GM12875 (cell line): ENCODE results near the gene TAF1B.

Experiments used
- H3K4me3 ChIP-seq: one replicate; pipeline ENCODE4 v1.5.1; 2011; ENCODE audit warnings: low read depth, low read length, control low read depth
- CTCF ChIP-seq: IDR thresholded peaks from 2 replicates; pipeline ENCODE4 v1.5.1; 2011; ENCODE audit warnings: low read depth, mild to moderate bottlenecking, control low read depth, inconsistent platforms, low read length, moderate library complexity, borderline replicate concordance; ENCODE audit not compliant: insufficient read depth

TAF1B gene

GRCh38 chr2:9952856-9953503, 109.7 kb downstream of the TAF1B start:
- TF ChIP-seq CTCF: no peak
- H3K4me3 ChIP-seq: no peak overlapping the region

- H3K4me3 ChIP-seq: no peak overlapping the region
Measured at GRCh38 chr2:9954136-9954535, 110.9 kb downstream of the TAF1B start.

GRCh38 chr2:9958057-9958456, 114.8 kb downstream of the TAF1B start:
- no peak for TF ChIP-seq CTCF
- no peak overlapping the region for H3K4me3 ChIP-seq

More at GRCh38 chr2:9954136-9954535, 110.9 kb downstream of the TAF1B start:
- no peak for TF ChIP-seq CTCF

GRCh38 chr2:9959262-9959661, 116.0 kb downstream of the TAF1B start:
- no peak for TF ChIP-seq CTCF

GRCh38 chr2:9961013-9961412, 117.7 kb downstream of the TAF1B start:
- TF ChIP-seq CTCF: no peak

More at GRCh38 chr2:9959262-9959661, 116.0 kb downstream of the TAF1B start:
- no peak overlapping the region for H3K4me3 ChIP-seq

GRCh38 chr2:9964334-9964980, 121.2 kb downstream of the TAF1B start:
- no peak for TF ChIP-seq CTCF
- H3K4me3 ChIP-seq: no peak overlapping the region

More at GRCh38 chr2:9961013-9961412, 117.7 kb downstream of the TAF1B start:
- H3K4me3 ChIP-seq: no peak overlapping the region
